ENCODE data around the gene CFAP97D1.

GRCh38 chr17:43756201-43756600, 24.0 kb upstream of the CFAP97D1 start:
- TF ChIP-seq CTCF (IDR thresholded peaks at IDR 0.05) (no peak), POLR2A (IDR thresholded peaks at IDR 0.05) (no peak)
